CD4-positive, alpha-beta T cell treated with Interleukin-10 for 1 hour (primary cell): ENCODE measurements around the gene ADORA2A.
"Not testable (repeated sequence)": the region's sequence is repeated elsewhere in the genome, so short reads cannot be mapped to it uniquely, and the experiment has no call there.

Experiments
- DNase-seq: peaks from one replicate; pipeline ENCODE4 v3.0.0-alpha.2; 2020

ADORA2A gene

GRCh38 chr22:24455751-24456426, 28.5 kb downstream of the ADORA2A start:
- DNase-seq = no peak

GRCh38 chr22:24457894-24458420, 30.6 kb downstream of the ADORA2A start:
- DNase-seq = no peak

GRCh38 chr22:24459911-24460310, 32.5 kb downstream of the ADORA2A start:
- DNase-seq = no peak

- DNase-seq = no peak
These were observed 33.2 kb downstream of the ADORA2A start for GRCh38 chr22:24460418-24461089.

GRCh38 chr22:24463071-24463760, 35.8 kb downstream of the ADORA2A start:
- DNase-seq = no peak

- DNase-seq = no peak
These were observed 38.2 kb downstream of the ADORA2A start for GRCh38 chr22:24465566-24465965.

- DNase-seq = no peak
These were observed 38.6 kb downstream of the ADORA2A start for GRCh38 chr22:24465975-24466374.

- DNase-seq = no peak
These were observed 39.4 kb downstream of the ADORA2A start for GRCh38 chr22:24466716-24467328.

GRCh38 chr22:24467340-24467739, 39.9 kb downstream of the ADORA2A start:
- DNase-seq = no peak

GRCh38 chr22:24471570-24471969, 44.2 kb downstream of the ADORA2A start:
- DNase-seq = no peak

GRCh38 chr22:24473284-24473683, 45.9 kb downstream of the ADORA2A start:
- no peak for DNase-seq

- DNase-seq = no peak
These were observed 46.8 kb downstream of the ADORA2A start for GRCh38 chr22:24474221-24474620.

- no peak for DNase-seq
These were observed 47.4 kb downstream of the ADORA2A start for GRCh38 chr22:24474649-24475255.

GRCh38 chr22:24481641-24482040, 54.2 kb downstream of the ADORA2A start:
- DNase-seq = no peak

GRCh38 chr22:24482575-24482974, 55.2 kb downstream of the ADORA2A start:
- no peak for DNase-seq

GRCh38 chr22:24482998-24483397, 55.6 kb downstream of the ADORA2A start:
- DNase-seq = no peak

- no peak for DNase-seq
These were observed 56.7 kb downstream of the ADORA2A start for GRCh38 chr22:24483976-24484545.

GRCh38 chr22:24485170-24485569, 57.8 kb downstream of the ADORA2A start:
- no peak for DNase-seq

- peak; percentile 39 for DNase-seq
These were observed 58.2 kb downstream of the ADORA2A start for GRCh38 chr22:24485608-24486007.

- no peak for DNase-seq
These were observed 59.1 kb downstream of the ADORA2A start for GRCh38 chr22:24486501-24486921.

- no peak for DNase-seq
These were observed 61.6 kb downstream of the ADORA2A start for GRCh38 chr22:24489011-24489410.

- not testable (repeated sequence) for DNase-seq
These were observed 62.0 kb downstream of the ADORA2A start for GRCh38 chr22:24489434-24489833.
